Calu3 (cell line): Measurements from ENCODE around the gene EFNB1. TPM values are rescaled to one million over a fixed set of nuclear protein-coding genes. Genes with fewer than 3 reads are reported as not detected.

ENCODE experiments used
- BruUV-seq: library from RNA; stranded (reverse); fragments of 400-500 nt; replicated peaks from 2 replicates; lab custom pipeline; 2021; lab: Mats Ljungman, UMichigan
- CTCF ChIA-PET: fragments of 300-600 bp; sonication (Branson Sonifier 250); formaldehyde crosslinking; loops from one replicate; lab custom pipeline; 2022; ENCODE audit warnings: antibody characterized with exemption; lab: Charles Lee
- DNase-seq: peaks from one replicate; pipeline ENCODE4 v3.0.0; 2022
- H3K27ac Mint-ChIP-seq: one replicate; pipeline ENCODE4 v1.8.0; 2022; ENCODE audit warnings: mixed read lengths; ENCODE audit not compliant: unreplicated experiment
- H3K27me3 Mint-ChIP-seq: one replicate; pipeline ENCODE4 v1.8.0; 2022; ENCODE audit warnings: mixed read lengths; ENCODE audit not compliant: unreplicated experiment
- H3K36me3 Mint-ChIP-seq: one replicate; pipeline ENCODE4 v1.8.0; 2022; ENCODE audit warnings: mild to moderate bottlenecking, moderate library complexity, mixed read lengths; ENCODE audit not compliant: insufficient read depth, unreplicated experiment
- H3K4me1 Mint-ChIP-seq: one replicate; pipeline ENCODE4 v1.8.0; 2022; ENCODE audit warnings: mild to moderate bottlenecking, low read depth, mixed read lengths; ENCODE audit not compliant: unreplicated experiment
- H3K4me3 Mint-ChIP-seq: one replicate; pipeline ENCODE4 v1.8.0; 2022; ENCODE audit warnings: mild to moderate bottlenecking, low read depth, moderate library complexity, mixed read lengths; ENCODE audit not compliant: unreplicated experiment
- H3K9me3 Mint-ChIP-seq: one replicate; pipeline ENCODE4 v1.8.0; 2022; ENCODE audit warnings: low read depth, mixed read lengths; ENCODE audit not compliant: unreplicated experiment
- CTCF ChIP-seq: fragments of 200-600 bp; IDR thresholded peaks from one replicate; pipeline ENCODE4 v1.8.0; 2022; ENCODE audit warnings: antibody characterized with exemption; ENCODE audit not compliant: unreplicated experiment
- intact Hi-C: fragments of 100-400 bp; cut with micrococcal nuclease; formaldehyde crosslinking; loops from one replicate; pipeline ENCODE4 v1.10.0; 2022; ENCODE audit not compliant: unreplicated experiment
- total RNA-seq: library from RNA; stranded (reverse); gene quantifications from 2 replicates; pipeline ENCODE4 v1.2.3, GENCODE V29; 2022

The EFNB1 gene
- total RNA-seq, 1 experiment from 2014 or later = 12.6 TPM

GRCh38 chrX:68853665-68854251 lies 24.9 kb downstream of the EFNB1 start:
- CTCF ChIA-PET = no interaction called here
- BruUV-seq = no TSS peak
- H3K9me3 Mint-ChIP-seq = no peaks in the 10 kb centered on the region

GRCh38 chrX:68865300-68865699 lies 36.5 kb downstream of the EFNB1 start:
- no TSS peak for BruUV-seq
- CTCF ChIA-PET = no interaction called here
- no peak overlapping the region for H3K27ac Mint-ChIP-seq

More at GRCh38 chrX:68853665-68854251, 24.9 kb downstream of the EFNB1 start:
- Mint-ChIP-seq H3K36me3 (no peaks in the 10 kb centered on the region), H3K4me1 (no peaks in the 10 kb centered on the region), H3K4me3 (no peak overlapping the region), H3K27ac (no peak overlapping the region), H3K27me3 (no peaks in the 10 kb centered on the region)
- no peak for TF ChIP-seq CTCF
- intact Hi-C loops = no loop called here
- DNase-seq = no peak

GRCh38 chrX:68865926-68866325 lies 37.1 kb downstream of the EFNB1 start:
- no TSS peak for BruUV-seq
- intact Hi-C loops = no loop called here
- CTCF ChIA-PET = no interaction called here
- TF ChIP-seq CTCF = no peak
- Mint-ChIP-seq H3K36me3 (no peaks in the 10 kb centered on the region), H3K27ac (no peak overlapping the region), H3K4me3 (no peak overlapping the region), H3K9me3 (no peaks in the 10 kb centered on the region), H3K4me1 (peaks cover 22% of the 10 kb centered on the region), H3K27me3 (no peaks in the 10 kb centered on the region)
- DNase-seq = no peak

More at GRCh38 chrX:68865300-68865699, 36.5 kb downstream of the EFNB1 start:
- Mint-ChIP-seq H3K27me3 (no peaks in the 10 kb centered on the region), H3K36me3 (no peaks in the 10 kb centered on the region), H3K4me3 (no peak overlapping the region), H3K9me3 (no peaks in the 10 kb centered on the region), H3K4me1 (peaks cover 22% of the 10 kb centered on the region)
- no peak for TF ChIP-seq CTCF
- intact Hi-C loops = no loop called here
- DNase-seq = no peak

GRCh38 chrX:68867458-68868112 lies 38.8 kb downstream of the EFNB1 start:
- intact Hi-C loops = no loop called here
- no peaks in the 10 kb centered on the region for H3K9me3 Mint-ChIP-seq
- no peak overlapping the region for H3K27ac Mint-ChIP-seq
- peaks cover 22% of the 10 kb centered on the region for H3K4me1 Mint-ChIP-seq
- no TSS peak for BruUV-seq
- no peak for DNase-seq
- TF ChIP-seq CTCF = no peak
- H3K36me3 Mint-ChIP-seq = no peaks in the 10 kb centered on the region
- CTCF ChIA-PET = no interaction called here
- H3K27me3 Mint-ChIP-seq = no peaks in the 10 kb centered on the region
- no peak overlapping the region for H3K4me3 Mint-ChIP-seq
